ENCODE results near the gene TRIM69.

Gene TRIM69

GRCh38 chr15:44697014-44697413, 39.3 kb upstream of the TRIM69 start:
- TF ChIP-seq FOXP2 (optimal IDR thresholded peaks at IDR 0.05; ENCODE audit: borderline replicate concordance, extremely low read depth, extremely low read length, insufficient read depth) (no peak), POLR2AphosphoS5 (IDR thresholded peaks at IDR 0.05; ENCODE audit: low read depth, low read length) (no peak), TAF1 (IDR thresholded peaks at IDR 0.05; ENCODE audit: borderline replicate concordance, insufficient read depth, low read length) (no peak), SIN3A (IDR thresholded peaks at IDR 0.05; ENCODE audit: borderline replicate concordance, insufficient read depth, low read length) (no peak), REST (IDR thresholded peaks at IDR 0.05; ENCODE audit: insufficient read depth in 1 of 2, low read depth in 2 of 2, low read length in 2 of 2) (no peak)

GRCh38 chr15:44698641-44699040, 37.7 kb upstream of the TRIM69 start:
- TF ChIP-seq SIN3A (IDR thresholded peaks at IDR 0.05; ENCODE audit: borderline replicate concordance, insufficient read depth, low read length) (no peak), FOXP2 (optimal IDR thresholded peaks at IDR 0.05; ENCODE audit: borderline replicate concordance, extremely low read depth, extremely low read length, insufficient read depth) (no peak), POLR2AphosphoS5 (IDR thresholded peaks at IDR 0.05; ENCODE audit: low read depth, low read length) (no peak), REST (IDR thresholded peaks at IDR 0.05; ENCODE audit: insufficient read depth in 1 of 2, low read depth in 2 of 2, low read length in 2 of 2) (no peak), TAF1 (IDR thresholded peaks at IDR 0.05; ENCODE audit: borderline replicate concordance, insufficient read depth, low read length) (no peak)

- no peak for TF ChIP-seq REST (IDR thresholded peaks at IDR 0.05; ENCODE audit: insufficient read depth in 1 of 2, low read depth in 2 of 2, low read length in 2 of 2)
- no peak for TF ChIP-seq POLR2AphosphoS5 (IDR thresholded peaks at IDR 0.05; ENCODE audit: low read depth, low read length)
- TF ChIP-seq TAF1 (IDR thresholded peaks at IDR 0.05; ENCODE audit: borderline replicate concordance, insufficient read depth, low read length): no peak
- no peak for TF ChIP-seq SIN3A (IDR thresholded peaks at IDR 0.05; ENCODE audit: borderline replicate concordance, insufficient read depth, low read length)
- TF ChIP-seq FOXP2 (optimal IDR thresholded peaks at IDR 0.05; ENCODE audit: borderline replicate concordance, extremely low read depth, extremely low read length, insufficient read depth): no peak
Observed at GRCh38 chr15:44705986-44706385, 30.3 kb upstream of the TRIM69 start.

GRCh38 chr15:44706401-44706800, 29.9 kb upstream of the TRIM69 start:
- TF ChIP-seq FOXP2 (optimal IDR thresholded peaks at IDR 0.05; ENCODE audit: borderline replicate concordance, extremely low read depth, extremely low read length, insufficient read depth): no peak
- TF ChIP-seq POLR2AphosphoS5 (IDR thresholded peaks at IDR 0.05; ENCODE audit: low read depth, low read length): no peak

GRCh38 chr15:44706946-44707636, 29.2 kb upstream of the TRIM69 start:
- TF ChIP-seq FOXP2 (optimal IDR thresholded peaks at IDR 0.05; ENCODE audit: borderline replicate concordance, extremely low read depth, extremely low read length, insufficient read depth): no peak
- no peak for TF ChIP-seq POLR2AphosphoS5 (IDR thresholded peaks at IDR 0.05; ENCODE audit: low read depth, low read length)
- no peak for TF ChIP-seq SIN3A (IDR thresholded peaks at IDR 0.05; ENCODE audit: borderline replicate concordance, insufficient read depth, low read length)
- no peak for TF ChIP-seq TAF1 (IDR thresholded peaks at IDR 0.05; ENCODE audit: borderline replicate concordance, insufficient read depth, low read length)
- no peak for TF ChIP-seq REST (IDR thresholded peaks at IDR 0.05; ENCODE audit: insufficient read depth in 1 of 2, low read depth in 2 of 2, low read length in 2 of 2)

Measured in PFSK-1 (cell line).